ENCODE results near the gene OR5M11.
"Not testable (repeated sequence)": the region's sequence is repeated elsewhere in the genome, so short reads cannot be mapped to it uniquely, and the experiment has no call there.

Gene OR5M11

GRCh38 chr11:56543157-56543556 is at the start of gene OR5M11:
TSS of gene OR5M11 (minus strand) at chr11:56543257. CDS start at chr11:56543257, 0 bp downstream.
- DNase-seq (ENCODE audit: low read depth in 2 of 2): no peak

GRCh38 chr11:56592088-56592717 is 49.1 kb upstream of the OR5M11 start:
- not testable (repeated sequence) for DNase-seq (ENCODE audit: low read depth in 2 of 2)

- DNase-seq (ENCODE audit: low read depth in 2 of 2): no peak
Measured at GRCh38 chr11:56577621-56578020, 34.6 kb upstream of the OR5M11 start, which contains the start of gene OR5M10. TSS of gene OR5M10 (minus strand) at chr11:56577721. CDS start at chr11:56577721, 0 bp downstream.

- no peak for DNase-seq (ENCODE audit: low read depth in 2 of 2)
Measured at GRCh38 chr11:56558574-56558973, 15.5 kb upstream of the OR5M11 start.

- DNase-seq (ENCODE audit: low read depth in 2 of 2): not testable (repeated sequence)
Measured at GRCh38 chr11:56554691-56555090, 11.6 kb upstream of the OR5M11 start.

- no peak for DNase-seq (ENCODE audit: low read depth in 2 of 2)
Measured at GRCh38 chr11:56545531-56545930, 2.5 kb upstream of the OR5M11 start.

GRCh38 chr11:56543739-56544138 is 682 bp upstream of the OR5M11 start:
- DNase-seq (ENCODE audit: low read depth in 2 of 2): no peak

- no peak for DNase-seq (ENCODE audit: low read depth in 2 of 2)
Measured at GRCh38 chr11:56533054-56533740, 9.9 kb downstream of the OR5M11 start.

- no peak for DNase-seq (ENCODE audit: low read depth in 2 of 2)
Measured at GRCh38 chr11:56531856-56532255, 11.2 kb downstream of the OR5M11 start.

GRCh38 chr11:56522008-56522407 is 21.0 kb downstream of the OR5M11 start:
- DNase-seq (ENCODE audit: low read depth in 2 of 2): no peak

GRCh38 chr11:56513280-56513679 is 29.8 kb downstream of the OR5M11 start:
- DNase-seq (ENCODE audit: low read depth in 2 of 2): no peak

GRCh38 chr11:56509439-56509838 is 33.6 kb downstream of the OR5M11 start:
- no peak for DNase-seq (ENCODE audit: low read depth in 2 of 2)

- no peak for DNase-seq (ENCODE audit: low read depth in 2 of 2)
Measured at GRCh38 chr11:56497010-56497409, 46.0 kb downstream of the OR5M11 start.

- DNase-seq (ENCODE audit: low read depth in 2 of 2): no peak
Measured at GRCh38 chr11:56495117-56495516, 47.9 kb downstream of the OR5M11 start.
